GM19395 (cell line): ENCODE data around the gene TBC1D32.
"Not testable (repeated sequence)": the region's sequence is repeated elsewhere in the genome, so short reads cannot be mapped to it uniquely, and the experiment has no call there.

Experiments
- ATAC-seq: cut with Tn5 transposase; IDR thresholded peaks from one replicate; pipeline ENCODE4 v1.9.1; 2021; ENCODE audit warnings: mild to moderate bottlenecking, moderate library complexity; ENCODE audit not compliant: unreplicated experiment

Gene TBC1D32

GRCh38 chr6:121134922-121135321 is 199.4 kb downstream of the TBC1D32 start:
- no peak for ATAC-seq

- no peak for ATAC-seq
Observed at GRCh38 chr6:121124600-121124999, 209.7 kb downstream of the TBC1D32 start.

- ATAC-seq = no peak
Observed at GRCh38 chr6:121112356-121112755, 221.9 kb downstream of the TBC1D32 start.

- ATAC-seq = no peak
Observed at GRCh38 chr6:121110733-121111132, 223.5 kb downstream of the TBC1D32 start.

GRCh38 chr6:121106962-121107361 is 227.3 kb downstream of the TBC1D32 start:
- no peak for ATAC-seq

- no peak for ATAC-seq
Observed at GRCh38 chr6:121105461-121105860, 228.8 kb downstream of the TBC1D32 start.

- no peak for ATAC-seq
Observed at GRCh38 chr6:121093928-121094327, 240.4 kb downstream of the TBC1D32 start.

- ATAC-seq = no peak
Observed at GRCh38 chr6:121090492-121090891, 243.8 kb downstream of the TBC1D32 start.

GRCh38 chr6:121086876-121087275 is 247.4 kb downstream of the TBC1D32 start:
- no peak for ATAC-seq

- no peak for ATAC-seq
Observed at GRCh38 chr6:121076119-121076518, 258.2 kb downstream of the TBC1D32 start.

- not testable (repeated sequence) for ATAC-seq
Observed at GRCh38 chr6:121068749-121069148, 265.5 kb downstream of the TBC1D32 start.

- no peak for ATAC-seq
Observed at GRCh38 chr6:121067381-121067780, 266.9 kb downstream of the TBC1D32 start.

- ATAC-seq = no peak
Observed at GRCh38 chr6:121064345-121064744, 269.9 kb downstream of the TBC1D32 start.

- peak; percentile 93 for ATAC-seq
Observed at GRCh38 chr6:121055572-121056163, 278.6 kb downstream of the TBC1D32 start.

- not testable (repeated sequence) for ATAC-seq
Observed at GRCh38 chr6:121048593-121048992, 285.7 kb downstream of the TBC1D32 start.

- ATAC-seq = not testable (repeated sequence)
Observed at GRCh38 chr6:121044905-121045304, 289.4 kb downstream of the TBC1D32 start.

- not testable (repeated sequence) for ATAC-seq
Observed at GRCh38 chr6:121043706-121044105, 290.6 kb downstream of the TBC1D32 start.

GRCh38 chr6:121043211-121043610 is 291.1 kb downstream of the TBC1D32 start:
- ATAC-seq = not testable (repeated sequence)

GRCh38 chr6:121042766-121043165 is 291.5 kb downstream of the TBC1D32 start:
- ATAC-seq = no peak

GRCh38 chr6:121040831-121041230 is 293.4 kb downstream of the TBC1D32 start:
- no peak for ATAC-seq

GRCh38 chr6:121033091-121033490 is 301.2 kb downstream of the TBC1D32 start:
- no peak for ATAC-seq

- ATAC-seq = no peak
Observed at GRCh38 chr6:121032268-121033006, 301.8 kb downstream of the TBC1D32 start.
